NCI-H1694 (cell line): ENCODE measurements around the gene ST8SIA6.
"Not testable (repeated sequence)": the region's sequence is repeated elsewhere in the genome, so short reads cannot be mapped to it uniquely, and the experiment has no call there.

ENCODE experiments used
- DNase-seq: peaks from one replicate; lab custom pipeline; 2025; lab: John Stamatoyannopoulos, UW

ST8SIA6 gene

DNA sequence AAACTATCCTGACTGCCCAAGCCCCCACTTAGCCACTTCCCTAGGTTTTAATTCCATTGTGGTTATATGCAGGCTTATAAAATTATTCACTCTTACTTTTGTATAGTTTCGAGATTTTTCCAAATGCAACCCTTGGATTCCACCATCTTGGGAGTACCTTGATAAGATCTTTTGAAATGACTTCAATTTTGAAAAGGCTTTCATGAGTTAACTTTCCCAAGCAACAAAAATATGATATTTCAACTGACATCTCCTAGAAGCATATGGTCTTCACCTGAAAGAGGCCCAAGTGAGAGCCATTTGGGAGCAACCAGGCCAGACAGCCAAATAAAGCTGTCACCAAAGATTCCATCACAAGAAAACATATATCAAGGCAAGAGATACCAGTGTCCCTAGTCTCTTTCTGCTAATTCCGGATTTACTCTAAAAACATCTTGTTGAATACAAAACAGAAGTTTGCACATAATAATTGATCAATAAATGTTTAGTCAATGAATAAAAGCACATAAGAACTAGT, 1.7 kb upstream of the ST8SIA6 start:
- DNase-seq: no peak

DNA sequence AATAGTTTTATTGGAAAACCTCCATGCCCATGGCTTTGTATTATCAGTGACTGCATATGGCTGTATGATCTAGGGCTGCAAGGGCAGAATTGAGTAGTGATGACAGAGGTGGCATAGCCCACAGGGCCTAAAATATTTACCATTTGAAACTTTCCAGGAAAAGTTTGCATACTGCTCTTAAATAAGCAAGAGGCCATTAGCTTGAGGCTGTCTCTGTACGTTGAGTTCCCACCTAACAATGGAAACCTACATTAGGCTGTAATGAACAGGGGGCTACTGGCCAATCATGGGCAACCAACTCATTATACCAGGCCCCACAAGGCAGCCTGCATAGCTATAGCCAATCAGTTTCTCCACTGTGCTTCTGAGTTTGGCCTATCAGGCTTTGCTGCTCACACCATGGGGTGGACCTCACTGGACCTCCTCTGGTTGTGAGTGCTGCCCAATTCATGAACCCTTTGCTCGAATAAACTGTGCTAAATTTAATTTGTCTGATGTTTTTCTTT, 673 bp upstream of the ST8SIA6 start:
- no peak for DNase-seq

DNA sequence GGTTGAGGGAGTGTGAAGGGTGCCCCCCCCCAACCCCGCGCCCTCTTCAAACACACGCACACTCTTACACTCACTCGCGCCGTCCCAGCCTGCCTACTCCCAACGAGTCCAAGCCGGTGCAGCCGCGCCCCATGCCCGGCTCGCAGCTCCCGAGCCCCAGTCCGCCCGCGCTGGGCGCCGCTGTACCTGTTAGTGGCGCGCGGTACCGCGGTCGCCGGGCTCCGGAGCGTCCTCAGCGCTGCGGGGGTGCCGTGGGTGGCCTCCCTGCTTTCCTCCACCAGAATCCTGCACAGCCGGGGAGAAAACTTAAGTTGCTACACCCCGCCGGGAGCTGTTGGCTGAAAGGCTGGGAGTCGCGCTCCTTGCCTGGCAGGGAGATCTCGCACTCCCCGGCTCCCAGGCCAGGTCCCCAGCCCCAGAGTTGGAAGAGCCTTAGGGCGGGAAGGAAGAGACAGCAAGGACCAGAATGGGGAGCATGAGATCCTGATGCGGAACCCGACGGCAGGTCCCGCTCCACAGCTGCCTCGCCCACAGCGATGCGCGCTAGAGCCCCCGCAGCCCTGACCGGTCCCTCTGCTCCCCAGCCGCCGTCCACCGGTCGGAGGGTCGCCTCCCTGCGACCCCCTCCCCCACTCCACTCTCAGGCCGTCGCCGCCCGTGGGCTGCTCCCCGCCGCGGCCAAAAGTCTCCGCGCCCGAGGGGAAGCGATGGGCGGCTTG, 863 bp downstream of the ST8SIA6 start:
- no peak for DNase-seq

DNA sequence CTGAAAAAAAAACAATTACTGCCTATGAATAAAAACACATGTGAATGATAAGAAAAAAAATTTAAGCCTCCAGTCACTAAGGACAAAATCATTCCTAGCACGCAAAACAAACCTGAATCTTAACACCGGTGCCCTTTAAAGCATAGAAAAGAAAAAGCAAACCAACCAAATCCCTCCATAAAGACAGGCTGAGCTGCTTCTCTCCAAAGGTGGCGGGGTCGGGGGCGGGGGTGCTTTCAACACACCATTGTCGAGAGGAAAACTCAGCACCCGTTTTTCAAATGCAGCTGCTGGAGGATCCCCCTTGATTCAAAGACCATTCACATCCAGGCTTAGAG, 1.4 kb downstream of the ST8SIA6 start:
- DNase-seq: no peak

DNA sequence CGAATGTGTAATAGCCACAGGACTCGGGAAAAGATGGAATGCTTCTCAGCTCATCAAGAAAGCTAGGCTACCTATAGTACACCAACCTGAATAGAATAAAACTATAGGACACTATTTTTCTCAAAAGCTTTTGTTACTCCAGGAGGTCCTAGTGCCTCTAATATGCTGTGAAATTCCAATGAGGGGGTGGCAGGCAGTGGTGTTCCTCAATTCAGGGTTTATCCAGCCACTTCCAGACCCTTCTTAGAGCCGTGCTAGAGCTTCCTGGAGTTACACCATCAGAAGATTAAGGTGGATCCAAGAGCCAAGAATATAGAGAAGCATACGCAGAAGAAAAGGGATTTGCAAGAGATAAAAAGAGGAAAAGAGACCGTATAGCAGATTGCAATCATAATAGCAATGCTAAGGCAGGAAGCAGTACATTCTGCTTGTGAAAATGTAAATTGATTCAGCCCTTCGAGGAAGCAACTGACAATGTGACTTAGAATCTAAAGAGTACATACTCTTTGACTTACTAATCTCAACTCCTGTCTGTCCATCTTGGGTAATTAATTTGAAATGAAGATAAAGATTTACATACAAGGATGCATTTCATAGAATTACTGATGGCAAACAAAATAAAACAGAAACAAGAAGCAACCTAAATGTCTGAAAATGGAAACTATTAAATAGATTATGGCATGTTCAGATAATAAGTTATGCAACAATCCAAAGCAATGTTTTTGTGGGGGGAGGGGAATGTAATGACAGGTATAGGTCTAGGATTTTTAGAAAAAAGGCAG, 2.1 kb downstream of the ST8SIA6 start:
- no peak for DNase-seq

DNA sequence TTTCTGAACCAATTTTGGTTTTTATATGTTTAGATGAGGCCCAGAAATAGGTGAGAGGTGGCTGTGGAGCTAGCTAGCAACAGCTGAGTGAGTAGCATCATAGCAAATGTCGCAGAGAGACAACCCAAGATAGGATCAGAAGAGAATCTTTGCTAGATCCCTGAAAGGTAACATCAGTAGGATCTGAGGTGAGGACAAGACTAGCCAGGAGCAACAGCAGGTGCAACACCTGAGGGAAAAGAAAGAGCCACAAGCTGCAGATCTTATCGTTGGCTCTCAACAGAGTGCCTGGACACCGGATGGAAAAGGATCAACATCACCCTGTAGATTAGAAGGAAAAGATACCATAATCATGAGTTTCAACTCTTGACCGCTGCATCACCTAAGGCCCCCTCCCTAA, 4.4 kb downstream of the ST8SIA6 start:
- no peak for DNase-seq

DNA sequence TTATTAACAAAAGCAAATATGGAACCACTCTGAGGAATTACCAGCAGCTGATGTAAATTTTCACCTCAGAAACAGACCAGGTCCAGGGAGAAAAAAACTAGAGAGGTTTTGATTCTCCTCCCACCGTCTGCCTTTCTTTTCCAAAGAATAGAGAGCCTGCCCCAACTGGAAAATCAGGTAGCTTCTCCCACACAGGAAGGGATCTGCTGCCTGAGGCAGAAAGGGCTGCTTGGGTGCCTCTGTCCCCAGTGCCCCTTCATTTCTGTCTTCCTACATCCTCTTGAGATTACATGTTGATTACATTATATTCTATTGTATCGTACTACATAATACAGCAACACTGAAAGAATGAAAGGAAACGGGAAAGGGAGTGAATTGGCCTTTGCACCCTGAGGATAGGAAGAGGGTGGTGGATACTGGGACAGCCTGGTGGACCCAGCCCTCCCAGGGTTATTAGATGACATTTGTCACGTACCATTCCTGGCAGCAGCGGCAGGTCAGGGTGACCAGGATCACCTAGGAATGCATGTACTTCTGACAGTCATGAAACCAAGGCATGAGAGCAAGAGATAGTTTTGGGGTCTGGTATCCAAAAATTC, 8.9 kb downstream of the ST8SIA6 start:
- no peak for DNase-seq

DNA sequence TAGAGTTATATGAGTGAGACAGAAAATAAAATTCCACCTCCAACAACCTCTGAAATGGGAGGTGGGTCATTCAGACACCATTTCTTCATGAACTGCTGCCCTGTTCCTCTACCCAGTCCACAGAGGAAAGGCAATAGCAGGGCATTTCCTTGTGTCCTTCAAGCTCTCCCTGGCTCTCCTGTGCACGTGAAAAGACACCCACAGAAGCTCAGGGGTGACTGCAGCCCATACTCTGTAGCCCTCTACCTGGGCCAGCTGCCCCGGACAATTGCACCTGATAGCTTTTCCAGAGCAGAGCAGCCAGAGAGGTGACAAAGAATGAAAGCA, 10.0 kb downstream of the ST8SIA6 start:
- DNase-seq: no peak

DNA sequence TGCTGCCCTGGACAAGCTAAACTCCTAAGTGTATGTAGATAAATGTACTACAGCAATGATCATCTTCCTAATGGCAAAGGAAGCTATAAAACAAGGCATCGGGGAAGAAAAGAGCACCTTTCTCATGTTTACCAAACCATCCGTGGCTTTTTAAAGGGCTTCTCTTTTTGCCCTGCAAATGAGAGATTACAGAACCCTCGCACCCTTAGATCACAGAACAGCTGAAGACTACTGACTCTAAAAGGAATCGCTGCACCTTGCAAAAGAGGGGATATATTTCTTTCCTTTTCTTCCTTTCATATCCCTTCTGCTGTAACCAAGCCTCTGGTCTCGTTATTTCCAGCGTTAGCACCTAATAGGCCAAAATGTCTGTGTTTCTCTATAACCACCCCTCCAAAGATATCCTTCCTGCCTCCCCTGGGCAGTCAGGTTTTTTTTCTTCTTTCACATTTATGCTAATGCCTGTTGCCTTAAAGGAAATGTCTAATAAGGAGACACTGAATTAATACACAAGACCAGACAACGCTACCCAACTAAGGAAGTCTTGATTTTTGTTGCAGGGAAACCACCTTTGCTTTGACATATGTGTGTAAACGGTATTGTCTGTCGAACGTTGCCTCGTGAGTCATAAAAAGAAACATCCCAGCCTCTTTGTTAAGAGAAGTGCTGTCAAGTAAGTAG, 10.5 kb downstream of the ST8SIA6 start:
- DNase-seq: no peak

DNA sequence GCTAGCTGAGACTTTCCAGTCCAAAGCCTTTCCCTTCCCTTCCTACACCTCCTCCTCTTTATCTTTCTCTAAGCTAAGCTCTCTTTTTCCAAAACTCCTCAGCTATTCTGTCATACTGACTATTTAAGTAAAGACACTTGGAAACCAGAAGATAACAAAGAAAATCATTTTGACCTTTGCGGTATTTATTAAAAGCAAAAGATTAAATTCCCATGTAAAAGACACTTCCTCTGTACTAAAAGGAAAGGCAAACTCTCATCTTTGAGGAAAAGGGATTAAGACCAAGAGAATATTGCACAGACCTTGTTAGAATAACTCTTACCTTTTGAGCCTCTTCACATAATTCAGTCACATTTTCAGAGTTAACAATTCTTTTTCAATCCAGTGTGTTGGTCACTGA, 15.8 kb downstream of the ST8SIA6 start:
- no peak for DNase-seq

DNA sequence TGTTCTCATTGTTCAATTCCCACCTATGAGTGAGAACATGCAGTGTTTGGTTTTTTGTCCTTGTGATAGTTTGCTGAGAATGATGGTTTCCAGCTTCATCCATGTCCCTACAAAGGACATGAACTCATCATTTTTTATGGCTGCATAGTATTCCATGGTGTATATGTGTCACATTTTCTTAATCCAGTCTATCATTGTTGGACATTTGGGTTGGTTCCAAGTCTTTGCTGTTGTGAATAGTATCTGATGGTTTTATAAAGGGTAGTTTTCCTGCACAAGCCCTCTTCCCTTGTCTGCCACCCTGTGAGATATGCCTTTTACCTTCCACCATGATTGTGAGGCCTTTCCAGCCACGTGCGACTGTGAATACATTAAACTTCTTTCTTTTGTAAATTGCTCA, 17.8 kb downstream of the ST8SIA6 start:
- DNase-seq: not testable (repeated sequence)

DNA sequence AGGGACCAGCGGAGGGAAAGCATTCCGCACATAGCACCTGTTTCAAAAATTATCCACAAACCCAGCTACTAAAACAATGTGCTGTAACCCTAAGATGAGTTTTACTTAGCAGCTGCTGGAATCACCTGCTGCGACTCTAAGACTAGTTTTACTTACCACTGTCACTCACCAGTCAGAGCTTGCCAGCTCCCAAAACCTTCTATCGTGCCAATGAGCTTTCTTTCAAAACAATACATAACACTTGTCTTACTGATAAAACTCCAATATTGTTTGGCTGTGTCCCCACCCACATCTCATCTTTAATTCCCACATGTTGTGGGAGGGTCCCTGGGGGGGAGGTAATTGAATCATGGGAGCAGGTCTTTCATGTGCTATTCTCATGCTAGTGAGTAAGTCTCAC, 18.4 kb downstream of the ST8SIA6 start:
- DNase-seq: no peak

DNA sequence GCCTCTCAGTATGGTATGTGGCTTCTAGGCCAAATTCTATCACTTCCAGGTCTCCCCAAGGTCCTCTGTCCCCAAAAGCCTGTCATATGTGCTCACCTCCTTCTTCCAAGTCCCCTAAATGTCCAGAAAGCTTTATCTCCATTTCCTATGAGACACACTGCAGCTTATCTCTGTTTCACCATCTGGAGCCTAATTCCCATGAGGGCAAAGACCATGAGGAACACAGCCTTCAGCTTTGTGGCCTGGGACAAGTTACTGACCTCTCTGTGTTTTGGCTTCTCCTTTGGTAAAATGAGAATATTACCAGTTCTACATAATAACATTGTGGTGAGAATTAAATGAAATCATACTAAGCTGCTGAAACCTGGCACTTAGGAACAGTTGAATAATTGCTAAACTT, 19.2 kb downstream of the ST8SIA6 start:
- no peak for DNase-seq

DNA sequence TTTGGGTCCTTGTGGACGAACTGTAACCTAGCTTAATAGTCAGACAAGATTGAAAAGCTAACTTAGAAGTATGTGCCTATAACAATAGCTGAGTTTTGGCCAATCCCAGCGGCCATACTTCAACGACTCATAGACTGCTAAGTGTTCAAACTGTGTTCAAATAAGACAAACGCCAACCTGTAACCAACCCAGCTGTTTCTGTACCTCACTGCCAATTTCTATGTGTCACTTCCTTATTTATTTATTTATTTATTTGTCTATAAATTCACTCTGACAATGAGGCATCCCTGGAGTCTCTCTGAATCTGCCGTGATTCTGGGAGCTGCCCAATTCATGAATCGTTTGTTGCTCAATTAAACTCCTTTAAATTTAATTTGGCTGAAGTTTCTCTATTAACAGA, 21.7 kb downstream of the ST8SIA6 start:
- DNase-seq: no peak

DNA sequence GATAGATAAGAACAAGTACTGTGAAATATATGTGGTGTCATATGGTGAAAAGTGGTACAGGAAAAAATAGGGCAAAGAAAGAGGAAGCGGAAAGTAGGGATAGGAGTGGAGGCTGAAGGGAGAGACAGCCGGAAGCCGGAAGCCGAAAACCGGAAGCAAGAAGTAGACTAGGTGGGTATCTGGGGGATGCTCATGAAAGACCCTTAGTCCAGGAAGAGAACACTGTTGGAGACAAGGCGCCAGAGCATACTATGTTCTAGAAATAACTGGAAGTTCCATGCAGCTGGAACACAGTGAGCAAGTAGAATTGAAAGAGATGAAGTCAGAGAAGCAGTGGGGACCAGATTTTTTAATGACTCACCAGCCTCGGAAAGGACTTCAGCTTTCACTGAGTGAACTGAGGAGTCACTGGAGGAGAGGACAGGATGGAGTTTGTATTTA, 22.5 kb downstream of the ST8SIA6 start:
- no peak for DNase-seq

DNA sequence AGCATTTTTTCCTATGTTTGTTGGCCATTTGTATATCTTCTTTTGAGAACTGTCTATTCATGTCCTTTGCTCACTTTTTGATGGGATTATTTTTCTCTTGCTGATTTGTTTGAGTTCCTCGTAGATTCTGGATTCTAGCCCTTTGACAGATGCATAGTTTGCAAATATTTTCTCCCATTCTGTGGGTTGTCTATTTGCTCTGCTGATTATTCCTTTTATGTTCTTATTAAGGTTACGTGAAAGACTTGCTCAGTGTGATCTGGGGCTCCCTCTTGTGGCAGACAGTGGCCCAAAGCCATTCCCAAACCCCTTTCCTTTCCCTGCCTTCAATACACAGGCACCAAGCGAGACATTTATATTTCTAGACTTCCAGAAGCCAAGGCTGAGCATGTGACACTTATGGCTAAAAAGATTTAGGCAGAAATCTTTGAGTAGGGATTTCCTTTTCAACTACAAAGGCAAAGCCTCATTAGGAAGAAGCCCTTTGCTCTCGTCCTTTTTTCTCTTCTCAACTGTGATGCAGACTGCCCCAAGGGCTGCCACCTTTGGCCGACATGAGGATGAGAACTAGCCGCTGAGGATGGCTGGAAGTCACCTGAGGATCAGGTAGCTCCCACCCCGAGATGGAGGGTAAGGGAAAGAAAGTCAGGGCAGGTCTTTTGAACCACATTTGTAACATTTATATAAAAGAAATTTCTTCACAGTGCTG, 23.6 kb downstream of the ST8SIA6 start:
- peak; percentile 1 for DNase-seq

DNA sequence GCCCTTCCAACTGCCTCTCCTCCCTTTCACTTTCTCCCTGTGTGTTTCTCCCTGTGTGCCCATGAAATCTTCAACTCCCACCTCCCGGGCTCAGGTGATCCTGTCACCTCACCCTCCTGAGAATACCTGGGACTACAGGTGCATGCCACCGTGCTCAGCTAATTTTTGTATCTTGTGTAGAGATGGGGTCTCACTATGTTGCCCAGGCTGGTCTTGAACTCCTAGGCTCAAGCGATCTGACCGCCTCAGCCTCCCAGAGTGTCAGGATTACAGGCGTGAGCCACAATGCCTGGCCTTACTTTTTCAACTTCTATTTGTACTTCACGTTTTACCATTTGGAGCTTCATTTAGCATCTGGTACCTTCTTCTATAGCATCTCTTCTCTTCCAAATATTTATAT, 24.9 kb downstream of the ST8SIA6 start:
- DNase-seq: no peak

DNA sequence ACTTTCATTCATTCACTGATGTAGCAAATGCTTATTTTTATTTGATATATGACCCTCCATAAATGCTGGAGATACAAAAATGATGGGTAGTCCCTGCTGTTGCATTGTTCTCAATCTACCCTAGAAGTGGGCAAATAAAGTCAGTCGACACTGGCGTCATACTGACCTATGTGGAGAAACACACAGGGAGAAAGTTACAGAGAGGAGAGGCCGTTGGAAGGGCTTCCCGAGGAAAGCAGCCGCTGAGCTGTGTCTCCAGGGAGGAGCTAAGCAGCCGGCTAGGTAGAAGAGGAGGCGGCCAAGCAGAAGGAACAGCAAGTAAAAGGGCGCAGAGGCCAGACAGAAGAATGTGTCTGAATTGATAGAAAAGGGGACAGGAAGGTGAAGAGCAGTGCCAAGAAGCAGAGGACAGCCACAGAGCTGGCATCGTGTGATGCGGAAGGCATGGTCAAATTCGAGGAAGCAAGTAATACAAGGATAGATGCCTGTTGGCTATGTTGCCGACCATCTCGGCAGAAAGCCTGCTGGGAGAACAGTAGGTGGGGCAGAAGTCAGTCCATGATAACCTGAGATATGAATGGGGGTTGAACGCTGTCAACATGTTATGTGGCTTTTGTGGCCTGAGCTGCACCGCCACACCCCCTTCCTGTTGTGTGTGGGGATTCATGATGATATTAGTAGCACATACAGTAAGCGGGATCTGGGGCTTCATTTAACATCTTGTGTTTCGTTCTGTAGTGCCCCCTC, 25.9 kb downstream of the ST8SIA6 start:
- no peak for DNase-seq

DNA sequence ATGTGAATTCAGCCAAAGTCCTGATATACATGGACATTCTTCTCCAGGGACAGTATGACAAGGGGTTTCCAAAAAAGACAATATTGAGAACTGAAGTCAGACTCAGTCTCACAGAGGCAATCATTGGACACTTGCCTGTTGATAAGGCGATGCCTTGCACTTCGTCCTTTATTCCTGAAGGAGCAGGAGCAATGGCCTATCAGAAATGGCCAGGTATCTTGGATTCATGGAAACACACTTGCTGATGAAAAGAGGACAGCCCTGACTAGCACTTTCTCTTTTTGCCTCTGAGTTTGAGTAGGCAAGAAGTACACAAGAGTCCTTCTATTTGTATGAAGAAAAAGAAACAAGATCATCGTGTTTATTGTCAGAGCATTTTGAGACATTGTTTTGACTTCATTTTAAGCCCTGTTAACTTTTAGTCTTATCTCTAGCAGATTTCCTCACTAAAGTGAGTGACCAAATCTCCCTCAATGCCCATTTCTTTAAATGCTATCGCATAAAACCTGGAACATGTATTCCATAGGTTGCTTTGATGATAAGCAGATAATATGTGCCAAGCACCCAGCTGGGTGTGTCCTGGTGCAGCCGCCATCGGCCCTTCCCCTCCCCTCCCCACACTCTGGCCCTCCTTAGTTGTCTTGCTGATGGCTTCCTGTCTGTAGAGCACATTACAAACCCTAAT, 26.6 kb downstream of the ST8SIA6 start:
- no peak for DNase-seq

DNA sequence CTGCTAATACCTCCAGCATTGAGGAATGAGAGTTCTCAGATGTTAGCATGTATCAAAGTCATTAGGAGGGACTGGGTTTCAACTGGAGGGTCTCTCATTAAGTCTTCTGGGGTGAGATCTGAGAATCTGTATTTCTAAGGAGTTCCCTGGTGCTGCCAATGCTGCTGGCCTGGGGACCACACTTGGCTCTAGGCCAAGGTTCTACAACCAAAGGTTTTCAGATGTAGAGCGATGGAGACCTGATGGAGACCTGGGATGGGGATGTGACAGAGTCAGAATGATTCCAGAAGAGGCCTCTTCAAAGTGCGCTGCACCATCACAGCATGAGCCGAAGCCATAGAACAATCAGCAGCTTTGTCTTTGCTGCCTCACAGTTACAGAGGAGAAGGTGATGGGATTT, 27.2 kb downstream of the ST8SIA6 start:
- no peak for DNase-seq
